K562 (cell line): ENCODE results near the gene SERPINE1. TPM values are rescaled to one million over a fixed set of nuclear protein-coding genes. Genes with fewer than 3 reads are reported as not detected.

ENCODE experiments used
- BCOR ChIP-seq: fragments of 450-650 bp; IDR thresholded peaks from 2 replicates; pipeline ENCODE4 v1.6.1; 2016
- CXXC5 ChIP-seq: fragments of 250-450 bp; sonication (Bioruptor Pico); IDR thresholded peaks from 2 replicates; pipeline ENCODE4 v1.8.0; 2022; ENCODE audit warnings: inconsistent platforms, mild to moderate bottlenecking, moderate library complexity
- ERF ChIP-seq: fragments of 450-650 bp; formaldehyde crosslinking; IDR thresholded peaks from 2 replicates; pipeline ENCODE4 v1.4.0; 2020; ENCODE audit warnings: mild to moderate bottlenecking, mixed read lengths
- FIP1L1 ChIP-seq: fragments of 200-400 bp; formaldehyde crosslinking; IDR thresholded peaks from 2 replicates; pipeline ENCODE4 v1.6.1; 2018; ENCODE audit warnings: mild to moderate bottlenecking, low read depth, low read length; ENCODE audit not compliant: poor library complexity, severe bottlenecking
- IFI16 ChIP-seq: fragments of 250-450 bp; sonication (Bioruptor Pico); IDR thresholded peaks from 2 replicates; pipeline ENCODE4 v2.1.2; 2022; ENCODE audit warnings: mild to moderate bottlenecking, inconsistent platforms
- KLF6 ChIP-seq: fragments of 250-450 bp; sonication (Bioruptor Pico); IDR thresholded peaks from 2 replicates; pipeline ENCODE4 v1.4.0; 2020; ENCODE audit warnings: mild to moderate bottlenecking, moderate library complexity, borderline replicate concordance
- L3MBTL2 ChIP-seq: fragments of 450-650 bp; IDR thresholded peaks from 2 replicates; pipeline ENCODE4 v1.6.1; 2016; ENCODE audit warnings: mild to moderate bottlenecking, moderate library complexity
- MAZ ChIP-seq, 2 experiments: fragments of 450-650 bp in 1 of 2; sonication (generic) in 1 of 2; formaldehyde crosslinking; IDR thresholded peaks in 1 of 2; conservative IDR thresholded peaks in 1 of 2; 2 replicates each; pipeline versions ENCODE4 v1.4.0 to v1.5.0; 2020; ENCODE audit warnings: mild to moderate bottlenecking in 1 of 2, missing genetic modification reagents in 1 of 2
- MTF1 ChIP-seq: fragments of 250-450 bp; sonication (Bioruptor Pico); IDR thresholded peaks from 2 replicates; pipeline ENCODE4 v1.9.0; 2021; ENCODE audit warnings: moderate library complexity, mild to moderate bottlenecking, inconsistent platforms, borderline replicate concordance
- RBM34 ChIP-seq: fragments of 200-400 bp; formaldehyde crosslinking; IDR thresholded peaks from 2 replicates; pipeline ENCODE4 v1.6.1; 2018; ENCODE audit warnings: low read length, borderline replicate concordance; ENCODE audit not compliant: insufficient read depth
- RUNX1 ChIP-seq: sonication (generic); IDR thresholded peaks from 2 replicates; pipeline ENCODE4 v1.6.1; 2016; ENCODE audit warnings: antibody characterized with exemption, low read depth
- SIX5 ChIP-seq, 2 experiments: IDR thresholded peaks; 2 replicates each; pipeline ENCODE4 v1.6.1; 2011; ENCODE audit warnings: low read length in 2 of 2, borderline replicate concordance in 1 of 2, low read depth in 1 of 2, mild to moderate bottlenecking in 1 of 2, moderate library complexity in 1 of 2; ENCODE audit not compliant: insufficient read depth in 1 of 2
- TAF9B ChIP-seq: fragments of 450-650 bp; IDR thresholded peaks from 2 replicates; pipeline ENCODE4 v1.6.1; 2018; ENCODE audit warnings: mild to moderate bottlenecking; ENCODE audit not compliant: partially characterized antibody
- TCFL5 ChIP-seq: fragments of 250-450 bp; sonication (Bioruptor Pico); conservative IDR thresholded peaks from 2 replicates; pipeline ENCODE4 v1.6.1; 2021; ENCODE audit warnings: mild to moderate bottlenecking, moderate library complexity, matching md5 sums
- ZBTB7A ChIP-seq: IDR thresholded peaks from 2 replicates; pipeline ENCODE4 v1.6.1; 2011; ENCODE audit warnings: low read depth, mild to moderate bottlenecking, low read length, moderate library complexity, borderline replicate concordance; ENCODE audit not compliant: control insufficient read depth
- ZNF41 ChIP-seq: fragments of 250-450 bp; sonication (Bioruptor Pico); conservative IDR thresholded peaks from 2 replicates; pipeline ENCODE4 v1.4.0; 2020; ENCODE audit warnings: mild to moderate bottlenecking
- polyA plus RNA-seq, 8 experiments: library from polyadenylated mRNA; depleted of rRNA in 4 of 8; stranded (reverse) in 5 of 8; unstranded in 3 of 8; fragments of >200 nt; fragmentation: Nextera tagmentation in 2 of 8; fragmentation: Illumina TruSeq in 1 of 8; extraction: Ambion mirVana in 2 of 8; extraction: Trizol in 1 of 8; gene quantifications; 2 replicates each; pipeline versions ENCODE4 v1.2.1 to v1.2.3, GENCODE V29; 2011 to 2014; ENCODE audit warnings: inconsistent platforms in 1 of 8, missing spikeins in 1 of 8
- total RNA-seq, 7 experiments: library from RNA; depleted of rRNA in 6 of 7; stranded (reverse); fragments of >200 nt in 6 of 7; fragmentation: Illumina TruSeq in 2 of 7; extraction: Trizol in 2 of 7; gene quantifications; 2 replicates each; pipeline versions ENCODE4 v1.2.1 to v1.2.3, GENCODE V29; 2011 to 2021; ENCODE audit warnings: low replicate concordance in 1 of 7
- TF ChIP-seq, protein P1 (sequence below): fragments of 250-450 bp; sonication (Bioruptor Pico); IDR thresholded peaks from 2 replicates; pipeline ENCODE4 v1.8.0; 2022; ENCODE audit warnings: inconsistent platforms
- TF ChIP-seq, protein P2 (sequence below), 3 experiments: fragments of 200-800 bp in 1 of 3; fragments of 250-450 bp in 1 of 3; fragments of 450-650 bp in 1 of 3; sonication (Bioruptor Pico) in 1 of 3; sonication (Bioruptor generic) in 1 of 3; formaldehyde crosslinking in 1 of 3; IDR thresholded peaks; 2 replicates each; pipeline versions ENCODE4 v1.6.1 to v1.8.0; 2016 to 2022; ENCODE audit warnings: mild to moderate bottlenecking in 2 of 3, missing genetic modification characterization in 2 of 3, missing compliant biosample characterization in 1 of 3, moderate library complexity in 1 of 3
- TF ChIP-seq, protein P3 (sequence below): fragments of 450-650 bp; IDR thresholded peaks from 2 replicates; pipeline ENCODE4 v1.6.1; 2016; ENCODE audit warnings: antibody characterized with exemption

SERPINE1 gene
- total and polyA plus RNA-seq, 9 of the 15 experiments (the other 6 are each of a cell fraction or from before 2014, with no cell fraction given) = 0.22 to 4.8 (median 0.91) TPM

DNA sequence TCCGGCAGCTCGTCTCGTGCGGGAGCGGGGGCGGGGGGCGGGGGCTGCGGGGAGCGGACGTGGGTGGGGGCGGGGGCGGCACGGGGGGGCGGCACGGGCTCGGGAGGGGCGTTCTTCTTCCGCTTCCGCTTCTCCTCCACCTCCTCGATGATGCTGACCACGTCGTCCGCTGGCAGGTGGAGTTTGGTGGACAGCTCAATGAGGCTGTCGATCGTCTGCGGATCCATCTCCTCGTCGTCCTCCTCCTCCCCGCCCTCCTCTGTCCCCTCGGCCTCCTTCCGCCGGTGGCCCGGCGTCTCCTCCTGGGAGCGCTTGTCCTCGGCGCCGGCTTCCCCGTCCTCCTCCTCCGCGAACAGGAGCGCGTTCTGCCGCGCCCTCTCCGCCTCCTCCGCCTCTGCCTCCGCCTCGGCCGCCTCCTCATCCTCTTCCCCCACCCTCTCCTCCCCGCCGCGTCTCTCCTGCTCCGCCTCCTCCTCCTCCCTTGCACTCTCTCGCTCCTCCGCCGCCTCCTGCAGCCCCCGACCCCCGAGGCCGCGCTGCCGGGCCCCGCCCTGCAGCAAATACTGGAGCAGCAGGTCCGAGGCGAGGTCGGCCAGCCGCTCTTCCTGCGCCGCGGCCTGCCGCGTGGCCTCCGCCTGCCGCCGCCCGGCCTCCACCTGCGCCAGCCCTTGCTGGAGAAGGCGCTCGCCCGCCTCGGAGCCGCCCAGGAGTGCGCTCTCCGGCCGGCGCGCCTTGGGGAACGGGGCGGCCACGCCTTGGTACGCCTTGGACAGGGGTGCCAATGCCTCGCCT, 36.6 kb downstream of the SERPINE1 start (continued):
- TF ChIP-seq TCFL5 (no peak), L3MBTL2 (peak; percentile 11; the same call in 1 of the 2 replicates), SIX5 (IDR thresholded peaks at IDR 0.05; ENCODE audit: borderline replicate concordance in 1 of 2, insufficient read depth in 1 of 2, low read depth in 1 of 2, low read length in 2 of 2) (no peak), CXXC5 (CRISPR knock-in tag) (0 out of 2 replicates have a peak, but pooled peaks have one; percentile 40), FIP1L1 (peak; percentile 2), ERF (CRISPR knock-in tag) (no peak), MTF1 (CRISPR knock-in tag) (no peak), KLF6 (CRISPR knock-in tag) (no peak), RBM34 (no peak), RUNX1 (no peak), BCOR (peak; percentile 38; the same call in 1 of the 2 replicates), TAF9B (no peak), IFI16 (CRISPR knock-in tag) (no peak), ZBTB7A (peak; percentile 0; the same call in 1 of the 2 replicates), ZNF41 (CRISPR knock-in tag) (no peak), MAZ (CRISPR knock-in tag; conservative IDR thresholded peaks at IDR 0.05 in 1 of 2, IDR thresholded peaks at IDR 0.05 in 1 of 2) (peak in 1 of 2 experiments; percentile 20; a peak in 1 of 4 replicates)
- TF ChIP-seq, protein P1, sequence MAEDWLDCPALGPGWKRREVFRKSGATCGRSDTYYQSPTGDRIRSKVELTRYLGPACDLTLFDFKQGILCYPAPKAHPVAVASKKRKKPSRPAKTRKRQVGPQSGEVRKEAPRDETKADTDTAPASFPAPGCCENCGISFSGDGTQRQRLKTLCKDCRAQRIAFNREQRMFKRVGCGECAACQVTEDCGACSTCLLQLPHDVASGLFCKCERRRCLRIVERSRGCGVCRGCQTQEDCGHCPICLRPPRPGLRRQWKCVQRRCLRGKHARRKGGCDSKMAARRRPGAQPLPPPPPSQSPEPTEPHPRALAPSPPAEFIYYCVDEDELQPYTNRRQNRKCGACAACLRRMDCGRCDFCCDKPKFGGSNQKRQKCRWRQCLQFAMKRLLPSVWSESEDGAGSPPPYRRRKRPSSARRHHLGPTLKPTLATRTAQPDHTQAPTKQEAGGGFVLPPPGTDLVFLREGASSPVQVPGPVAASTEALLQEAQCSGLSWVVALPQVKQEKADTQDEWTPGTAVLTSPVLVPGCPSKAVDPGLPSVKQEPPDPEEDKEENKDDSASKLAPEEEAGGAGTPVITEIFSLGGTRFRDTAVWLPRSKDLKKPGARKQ (CRISPR knock-in tag) = no peak
- TF ChIP-seq, protein P2, sequence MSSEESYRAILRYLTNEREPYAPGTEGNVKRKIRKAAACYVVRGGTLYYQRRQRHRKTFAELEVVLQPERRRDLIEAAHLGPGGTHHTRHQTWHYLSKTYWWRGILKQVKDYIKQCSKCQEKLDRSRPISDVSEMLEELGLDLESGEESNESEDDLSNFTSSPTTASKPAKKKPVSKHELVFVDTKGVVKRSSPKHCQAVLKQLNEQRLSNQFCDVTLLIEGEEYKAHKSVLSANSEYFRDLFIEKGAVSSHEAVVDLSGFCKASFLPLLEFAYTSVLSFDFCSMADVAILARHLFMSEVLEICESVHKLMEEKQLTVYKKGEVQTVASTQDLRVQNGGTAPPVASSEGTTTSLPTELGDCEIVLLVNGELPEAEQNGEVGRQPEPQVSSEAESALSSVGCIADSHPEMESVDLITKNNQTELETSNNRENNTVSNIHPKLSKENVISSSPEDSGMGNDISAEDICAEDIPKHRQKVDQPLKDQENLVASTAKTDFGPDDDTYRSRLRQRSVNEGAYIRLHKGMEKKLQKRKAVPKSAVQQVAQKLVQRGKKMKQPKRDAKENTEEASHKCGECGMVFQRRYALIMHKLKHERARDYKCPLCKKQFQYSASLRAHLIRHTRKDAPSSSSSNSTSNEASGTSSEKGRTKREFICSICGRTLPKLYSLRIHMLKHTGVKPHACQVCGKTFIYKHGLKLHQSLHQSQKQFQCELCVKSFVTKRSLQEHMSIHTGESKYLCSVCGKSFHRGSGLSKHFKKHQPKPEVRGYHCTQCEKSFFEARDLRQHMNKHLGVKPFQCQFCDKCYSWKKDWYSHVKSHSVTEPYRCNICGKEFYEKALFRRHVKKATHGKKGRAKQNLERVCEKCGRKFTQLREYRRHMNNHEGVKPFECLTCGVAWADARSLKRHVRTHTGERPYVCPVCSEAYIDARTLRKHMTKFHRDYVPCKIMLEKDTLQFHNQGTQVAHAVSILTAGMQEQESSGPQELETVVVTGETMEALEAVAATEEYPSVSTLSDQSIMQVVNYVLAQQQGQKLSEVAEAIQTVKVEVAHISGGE (CRISPR knock-in tag; IDR thresholded peaks at IDR 0.05) = no peak
- TF ChIP-seq, protein P3, sequence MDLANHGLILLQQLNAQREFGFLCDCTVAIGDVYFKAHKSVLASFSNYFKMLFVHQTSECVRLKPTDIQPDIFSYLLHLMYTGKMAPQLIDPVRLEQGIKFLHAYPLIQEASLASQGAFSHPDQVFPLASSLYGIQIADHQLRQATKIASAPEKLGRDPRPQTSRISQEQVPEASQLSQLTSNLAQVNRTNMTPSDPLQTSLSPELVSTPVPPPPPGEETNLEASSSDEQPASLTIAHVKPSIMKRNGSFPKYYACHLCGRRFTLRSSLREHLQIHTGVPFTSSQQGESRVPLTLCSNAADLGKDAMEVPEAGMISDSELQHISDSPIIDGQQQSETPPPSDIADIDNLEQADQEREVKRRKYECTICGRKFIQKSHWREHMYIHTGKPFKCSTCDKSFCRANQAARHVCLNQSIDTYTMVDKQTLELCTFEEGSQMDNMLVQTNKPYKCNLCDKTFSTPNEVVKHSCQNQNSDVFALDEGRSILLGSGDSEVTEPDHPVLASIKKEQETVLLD = peak; percentile 45; the same call in 1 of the 2 replicates
